Measurements from ENCODE around the gene ATG2B. TPM values are rescaled to one million over a fixed set of nuclear protein-coding genes. Genes with fewer than 3 reads are reported as not detected.

ATG2B gene
- total and polyA plus RNA-seq, 10 of the 15 experiments (the other 5 are each of a cell fraction or from before 2014, with no cell fraction given): 0.84 to 15.4 (median 9.9) TPM

DNA sequence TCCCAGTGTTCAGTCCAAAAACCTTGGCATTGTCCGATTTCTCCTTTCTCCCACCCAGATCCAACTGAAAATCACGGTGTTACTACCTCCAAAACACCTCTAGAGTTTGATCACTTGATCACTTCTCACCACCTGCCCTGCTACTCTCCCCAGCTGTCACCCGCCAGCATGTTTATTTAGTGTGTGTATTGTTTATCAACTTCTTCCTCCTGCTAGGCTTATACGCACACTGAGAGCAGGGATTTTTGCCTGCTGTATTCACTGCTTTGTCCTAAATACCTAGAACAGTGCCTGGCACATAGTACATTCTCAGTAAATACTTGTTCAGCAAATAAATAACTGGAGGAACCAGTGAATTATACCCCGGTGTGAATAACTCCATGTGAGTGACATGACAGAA is 102.1 kb downstream of the ATG2B start:
- 47% methylated on average over 5 of the region's 5 CpGs for WGBS (ENCODE audit: insufficient coverage, insufficient replicate concordance, low lambda C conversion rate, missing lambda C conversion rate)
- H3K4me2 ChIP-seq (ENCODE audit: control insufficient read depth, insufficient read depth): no peak overlapping the region

More for the DNA sequence above, 102.1 kb downstream of the ATG2B start:
- FAIRE-seq (no peak), DNase-seq (ENCODE audit: low read depth, low spot score) (no peak), ATAC-seq (no peak)
- Histone ChIP-seq H3K4me1 (ENCODE audit: control insufficient read depth, insufficient read depth, low read length) (no peaks in the 10 kb centered on the region), H3K36me3 (ENCODE audit: control insufficient read depth in 2 of 2, insufficient read depth in 2 of 2, low read length in 1 of 2) (no peaks in the 10 kb centered on the region), H3K9ac (ENCODE audit: control insufficient read depth, insufficient read depth, low read length) (no peak overlapping the region), H3K79me2 (ENCODE audit: control insufficient read depth, insufficient read depth, low read length) (no peaks in the 10 kb centered on the region), H3K4me3 (no peak overlapping the region), H3K27me3 (replicated peaks in 1 of 2; ENCODE audit: control insufficient read depth in 2 of 2, insufficient read depth in 2 of 2, low read length in 1 of 2) (peaks cover 2 to 4% of the 10 kb centered on the region in 2 experiments; a peak in 3 of 4 replicates), H4K20me1 (ENCODE audit: control insufficient read depth, insufficient read depth) (no peaks in the 10 kb centered on the region), H3K9me3 (replicated peaks; ENCODE audit: control insufficient read depth, insufficient read depth, low read length) (no peaks in the 10 kb centered on the region), H2AFZ (ENCODE audit: control insufficient read depth, low read depth, low read length) (no peak overlapping the region), H3K27ac (ENCODE audit: control insufficient read depth, insufficient read depth) (no peak overlapping the region)
- CTCF ChIA-PET: interaction anchor here (4.1 kb wide), 1 partner anchor 13 kb away, joined by 20 read pairs; no protein-coding TSS in a partner anchor
- TF ChIP-seq, protein P1, sequence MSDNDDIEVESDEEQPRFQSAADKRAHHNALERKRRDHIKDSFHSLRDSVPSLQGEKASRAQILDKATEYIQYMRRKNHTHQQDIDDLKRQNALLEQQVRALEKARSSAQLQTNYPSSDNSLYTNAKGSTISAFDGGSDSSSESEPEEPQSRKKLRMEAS (IDR thresholded peaks at IDR 0.05; ENCODE audit: low read depth, low read length): no peak
- TF ChIP-seq, protein P2, sequence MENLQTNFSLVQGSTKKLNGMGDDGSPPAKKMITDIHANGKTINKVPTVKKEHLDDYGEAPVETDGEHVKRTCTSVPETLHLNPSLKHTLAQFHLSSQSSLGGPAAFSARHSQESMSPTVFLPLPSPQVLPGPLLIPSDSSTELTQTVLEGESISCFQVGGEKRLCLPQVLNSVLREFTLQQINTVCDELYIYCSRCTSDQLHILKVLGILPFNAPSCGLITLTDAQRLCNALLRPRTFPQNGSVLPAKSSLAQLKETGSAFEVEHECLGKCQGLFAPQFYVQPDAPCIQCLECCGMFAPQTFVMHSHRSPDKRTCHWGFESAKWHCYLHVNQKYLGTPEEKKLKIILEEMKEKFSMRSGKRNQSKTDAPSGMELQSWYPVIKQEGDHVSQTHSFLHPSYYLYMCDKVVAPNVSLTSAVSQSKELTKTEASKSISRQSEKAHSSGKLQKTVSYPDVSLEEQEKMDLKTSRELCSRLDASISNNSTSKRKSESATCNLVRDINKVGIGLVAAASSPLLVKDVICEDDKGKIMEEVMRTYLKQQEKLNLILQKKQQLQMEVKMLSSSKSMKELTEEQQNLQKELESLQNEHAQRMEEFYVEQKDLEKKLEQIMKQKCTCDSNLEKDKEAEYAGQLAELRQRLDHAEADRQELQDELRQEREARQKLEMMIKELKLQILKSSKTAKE (IDR thresholded peaks at IDR 0.05; ENCODE audit: low read depth, poor library complexity, severe bottlenecking): no peak
- TF ChIP-seq KLF5 (IDR thresholded peaks at IDR 0.05; ENCODE audit: partially characterized antibody) (no peak), ZNF24 (IDR thresholded peaks at IDR 0.05) (no peak), ZNF592 (IDR thresholded peaks at IDR 0.05) (no peak), RAD51 (IDR thresholded peaks at IDR 0.05) (no peak)
- in situ Hi-C loops (cut with MboI): no loop called here
- intact Hi-C loops (cut with micrococcal nuclease; ENCODE audit: unreplicated experiment): no loop called here
- SMC1A ChIA-PET (ENCODE audit: uncharacterized antibody, unreplicated experiment): no interaction called here
- no TSS peak for BruUV-seq (replicated peaks)
- RAD21 ChIA-PET (ENCODE audit: unreplicated experiment): no interaction called here
- POLR2A ChIA-PET: interaction anchor here (1.4 kb wide), 1 partner anchor 9 kb away, joined by 3 read pairs; no protein-coding TSS in a partner anchor
